ENCODE data around the gene MLPH.

- TF ChIP-seq CTCF (IDR thresholded peaks at IDR 0.05; ENCODE audit: low read depth, low read length, poor library complexity, severe bottlenecking), result no peak
- no peak for TF ChIP-seq EZH2phosphoT487 (IDR thresholded peaks at IDR 0.05; ENCODE audit: borderline replicate concordance, low read length)
These were observed 36.5 kb upstream of the MLPH start for GRCh38 chr2:237450583-237450982.
